DND-41 (cell line): ENCODE data around the gene BASP1.

Experiments
- ATAC-seq: fragments of 200-7000 bp; cut with Tn5 transposase; 3 replicates; pipeline ENCODE4 v1.9.1; 2021; ENCODE audit warnings: low read depth; ENCODE audit not compliant: insufficient read depth
- DNase-seq: peaks from one replicate; pipeline ENCODE4 v3.0.0-alpha.2; 2020
- H2AFZ ChIP-seq: 2 replicates; pipeline ENCODE4 v1.6.0; 2012; ENCODE audit warnings: low read depth, low read length
- H3K27ac ChIP-seq: 2 replicates; pipeline ENCODE4 v1.5.1; 2012; ENCODE audit warnings: low read length, inconsistent platforms
- H3K27me3 ChIP-seq: fragments of 200-600 bp; sonication (generic); 2 replicates; pipeline ENCODE4 v1.6.0; 2012; ENCODE audit warnings: low read length, mild to moderate bottlenecking, inconsistent platforms; ENCODE audit not compliant: insufficient read depth, poor library complexity
- H3K36me3 ChIP-seq: 2 replicates; pipeline ENCODE4 v1.5.1; 2012; ENCODE audit warnings: low read length, inconsistent platforms; ENCODE audit not compliant: insufficient read depth
- H3K4me1 ChIP-seq: 2 replicates; pipeline ENCODE4 v1.5.1; 2012; ENCODE audit warnings: mild to moderate bottlenecking, low read length; ENCODE audit not compliant: insufficient read depth
- H3K4me2 ChIP-seq: 2 replicates; pipeline ENCODE4 v1.6.0; 2012; ENCODE audit warnings: mild to moderate bottlenecking, moderate library complexity, low read length, inconsistent platforms; ENCODE audit not compliant: insufficient read depth
- H3K4me3 ChIP-seq, 2 experiments: fragments of 200-600 bp in 1 of 2; shearing (Covaris generic) in 1 of 2; 2 replicates each; pipeline ENCODE4 v1.5.1; 2012 to 2016; ENCODE audit warnings: inconsistent platforms in 2 of 2, low read length in 2 of 2, mild to moderate bottlenecking in 2 of 2, low read depth in 1 of 2, moderate library complexity in 1 of 2
- H3K79me2 ChIP-seq: 2 replicates; pipeline ENCODE4 v1.6.0; 2012; ENCODE audit warnings: low read length, inconsistent platforms; ENCODE audit not compliant: insufficient read depth
- H3K9ac ChIP-seq: 2 replicates; pipeline ENCODE4 v1.6.0; 2012; ENCODE audit warnings: low read depth, mild to moderate bottlenecking, inconsistent platforms, low read length, moderate library complexity
- H3K9me3 ChIP-seq: 2 replicates; pipeline ENCODE4 v1.5.1; 2012; ENCODE audit warnings: low read length, moderate library complexity, mild to moderate bottlenecking, inconsistent platforms; ENCODE audit not compliant: insufficient read depth, severe bottlenecking
- H4K20me1 ChIP-seq: 2 replicates; pipeline ENCODE4 v1.6.0; 2012; ENCODE audit warnings: low read length; ENCODE audit not compliant: insufficient read depth
- CTCF ChIP-seq: IDR thresholded peaks from 2 replicates; pipeline ENCODE4 v1.5.1; 2012; ENCODE audit warnings: borderline replicate concordance, low read length, moderate library complexity, mild to moderate bottlenecking; ENCODE audit not compliant: poor library complexity, severe bottlenecking; ENCODE audit errors: extremely low read depth
- EZH2 ChIP-seq: IDR thresholded peaks from 3 replicates; pipeline ENCODE4 v1.6.1; 2012; ENCODE audit warnings: borderline replicate concordance, low read depth, mild to moderate bottlenecking, moderate library complexity, low read length, inconsistent platforms; ENCODE audit not compliant: severe bottlenecking

BASP1 gene

GRCh38 chr5:17212191-17212590 lies 5.2 kb upstream of the BASP1 start:
- H3K9ac ChIP-seq = no peak overlapping the region
- ATAC-seq = no peak
- H3K9me3 ChIP-seq = peaks cover 5% of the 10 kb centered on the region
- H3K27me3 ChIP-seq = no peaks in the 10 kb centered on the region
- no peaks in the 10 kb centered on the region for H3K4me1 ChIP-seq
- no peak overlapping the region for H3K27ac ChIP-seq
- TF ChIP-seq CTCF (no peak), EZH2 (no peak)
- H3K4me3 ChIP-seq = no peak overlapping the region
- H3K4me2 ChIP-seq = no peak overlapping the region
- DNase-seq = no peak
- no peaks in the 10 kb centered on the region for H4K20me1 ChIP-seq
- H3K36me3 ChIP-seq = no peaks in the 10 kb centered on the region
- H3K79me2 ChIP-seq = no peaks in the 10 kb centered on the region
- H2AFZ ChIP-seq = no peak overlapping the region

GRCh38 chr5:17212996-17213395 lies 4.4 kb upstream of the BASP1 start:
- H3K4me3 ChIP-seq = no peak overlapping the region
- H3K36me3 ChIP-seq = no peaks in the 10 kb centered on the region
- no peak overlapping the region for H3K9ac ChIP-seq
- no peak overlapping the region for H3K4me2 ChIP-seq
- DNase-seq = no peak
- no peak overlapping the region for H2AFZ ChIP-seq
- no peaks in the 10 kb centered on the region for H3K79me2 ChIP-seq
- ATAC-seq = no peak
- no peaks in the 10 kb centered on the region for H3K4me1 ChIP-seq
- H3K27me3 ChIP-seq = no peaks in the 10 kb centered on the region
- H3K27ac ChIP-seq = no peak overlapping the region
- no peak for TF ChIP-seq EZH2
- no peak for TF ChIP-seq CTCF
- H4K20me1 ChIP-seq = no peaks in the 10 kb centered on the region
- H3K9me3 ChIP-seq = peaks cover 5% of the 10 kb centered on the region

GRCh38 chr5:17213938-17214337 lies 3.5 kb upstream of the BASP1 start:
- no peaks in the 10 kb centered on the region for H3K27me3 ChIP-seq
- no peak overlapping the region for H3K4me2 ChIP-seq
- no peaks in the 10 kb centered on the region for H3K4me1 ChIP-seq

More at GRCh38 chr5:17213938-17214337, 3.5 kb upstream of the BASP1 start:
- DNase-seq = no peak
- Histone ChIP-seq H3K27ac (no peak overlapping the region), H3K9ac (no peak overlapping the region), H3K4me3 (no peak overlapping the region), H2AFZ (no peak overlapping the region), H3K9me3 (peaks cover 5% of the 10 kb centered on the region), H4K20me1 (no peaks in the 10 kb centered on the region), H3K79me2 (no peaks in the 10 kb centered on the region), H3K36me3 (no peaks in the 10 kb centered on the region)
- TF ChIP-seq EZH2 = no peak
- TF ChIP-seq CTCF = no peak
- no peak for ATAC-seq
